Fibroblast of villous mesenchyme (primary cell): ENCODE measurements around the gene NKAIN2. TPM values are rescaled to one million over a fixed set of nuclear protein-coding genes. Genes with fewer than 3 reads are reported as not detected.

ENCODE experiments used
- DNase-seq: peaks from one replicate; pipeline ENCODE4 v3.0.0-alpha.2; 2010; ENCODE audit warnings: low read depth
- H3K4me3 ChIP-seq: 2 replicates; pipeline ENCODE4 v1.5.1; 2011; ENCODE audit warnings: low read depth, mild to moderate bottlenecking, low read length
- total RNA-seq: library from RNA; depleted of rRNA; stranded (reverse); fragments of >200 nt; gene quantifications from 2 replicates; pipeline ENCODE4 v1.2.3, GENCODE V29; 2012
- TF ChIP-seq, protein P1 (sequence below): IDR thresholded peaks from 2 replicates; pipeline ENCODE4 v1.5.1; 2012; ENCODE audit warnings: low read depth, mild to moderate bottlenecking, low read length; ENCODE audit not compliant: insufficient read depth

Gene NKAIN2
- total RNA-seq: not detected in 2 replicates

DNA sequence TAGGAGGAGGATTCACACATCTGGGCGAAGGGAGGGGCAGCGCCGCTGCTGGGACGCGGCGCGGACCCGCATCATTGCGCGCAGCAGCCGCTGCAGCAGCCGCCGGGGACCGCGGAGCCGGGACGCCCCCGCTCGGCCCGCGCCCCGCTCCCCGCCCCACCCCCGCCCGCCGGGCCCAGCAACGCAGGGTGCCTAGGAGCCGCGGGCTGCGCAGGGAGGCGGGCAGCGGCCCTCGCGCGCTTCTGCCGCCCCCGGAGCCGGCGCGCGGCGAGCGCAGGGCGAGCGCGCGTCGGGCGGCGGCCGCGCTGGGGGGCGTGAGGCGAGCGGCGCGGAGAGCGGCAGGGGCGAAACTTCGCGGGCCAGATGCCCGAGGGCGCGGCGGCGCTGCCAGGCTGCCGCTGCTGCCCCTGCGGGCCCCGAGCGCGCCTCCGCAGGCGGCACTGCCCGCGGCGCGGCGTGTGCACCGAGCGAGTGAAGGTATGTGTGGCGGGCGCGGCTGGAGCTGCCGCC lies at the start of gene NKAIN2:
Gene NKAIN2, plus strand, starts transcription at position 362 of the 510 bp plus-strand sequence.
- TF ChIP-seq, protein P1, sequence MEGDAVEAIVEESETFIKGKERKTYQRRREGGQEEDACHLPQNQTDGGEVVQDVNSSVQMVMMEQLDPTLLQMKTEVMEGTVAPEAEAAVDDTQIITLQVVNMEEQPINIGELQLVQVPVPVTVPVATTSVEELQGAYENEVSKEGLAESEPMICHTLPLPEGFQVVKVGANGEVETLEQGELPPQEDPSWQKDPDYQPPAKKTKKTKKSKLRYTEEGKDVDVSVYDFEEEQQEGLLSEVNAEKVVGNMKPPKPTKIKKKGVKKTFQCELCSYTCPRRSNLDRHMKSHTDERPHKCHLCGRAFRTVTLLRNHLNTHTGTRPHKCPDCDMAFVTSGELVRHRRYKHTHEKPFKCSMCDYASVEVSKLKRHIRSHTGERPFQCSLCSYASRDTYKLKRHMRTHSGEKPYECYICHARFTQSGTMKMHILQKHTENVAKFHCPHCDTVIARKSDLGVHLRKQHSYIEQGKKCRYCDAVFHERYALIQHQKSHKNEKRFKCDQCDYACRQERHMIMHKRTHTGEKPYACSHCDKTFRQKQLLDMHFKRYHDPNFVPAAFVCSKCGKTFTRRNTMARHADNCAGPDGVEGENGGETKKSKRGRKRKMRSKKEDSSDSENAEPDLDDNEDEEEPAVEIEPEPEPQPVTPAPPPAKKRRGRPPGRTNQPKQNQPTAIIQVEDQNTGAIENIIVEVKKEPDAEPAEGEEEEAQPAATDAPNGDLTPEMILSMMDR: no peak
- H3K4me3 ChIP-seq: peak within 1 kb of the TSS; percentile 38
- no peak for DNase-seq

DNA sequence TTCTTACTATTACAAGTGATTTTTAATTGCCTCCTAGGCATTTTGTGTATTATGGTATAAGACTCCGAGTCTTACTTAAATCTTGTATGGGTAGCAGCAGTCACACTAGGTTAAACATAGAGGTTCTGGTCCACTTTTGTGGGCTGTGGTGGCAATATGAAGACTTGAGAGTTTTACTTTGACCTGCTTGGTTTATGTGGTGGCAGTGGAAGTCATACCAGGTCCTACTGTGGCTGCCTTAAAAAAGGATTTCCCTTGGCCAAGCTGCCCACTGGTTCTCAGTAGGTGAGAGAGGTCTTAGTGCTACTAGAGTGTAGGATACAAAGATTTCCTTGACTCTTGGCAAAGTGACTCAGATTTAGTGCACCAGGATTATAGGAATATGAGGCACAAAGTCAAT lies 44.2 kb upstream of the NKAIN2 start:
- no peak for DNase-seq
- TF ChIP-seq, protein P1: no peak
- H3K4me3 ChIP-seq: no peak overlapping the region

DNA sequence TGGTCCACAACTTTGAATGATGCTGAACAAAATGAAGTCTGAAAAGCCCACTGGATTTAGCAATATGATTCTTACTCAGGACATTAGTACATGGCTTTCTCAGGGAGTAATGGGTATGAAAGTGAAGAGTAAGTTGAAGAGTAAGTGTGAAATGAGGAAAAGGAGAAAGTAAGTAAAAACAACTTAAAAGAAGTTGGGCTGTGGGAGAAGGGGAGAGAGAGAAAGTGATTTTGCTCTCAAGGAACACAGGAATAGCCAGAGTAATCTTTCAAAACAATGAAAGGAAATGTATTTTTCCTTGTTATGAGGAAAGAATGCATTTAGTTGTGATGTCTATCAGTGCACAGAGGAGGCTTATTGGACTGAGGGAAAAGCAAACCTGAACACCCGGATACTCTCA lies 39.8 kb upstream of the NKAIN2 start:
- TF ChIP-seq, protein P1: no peak

DNA sequence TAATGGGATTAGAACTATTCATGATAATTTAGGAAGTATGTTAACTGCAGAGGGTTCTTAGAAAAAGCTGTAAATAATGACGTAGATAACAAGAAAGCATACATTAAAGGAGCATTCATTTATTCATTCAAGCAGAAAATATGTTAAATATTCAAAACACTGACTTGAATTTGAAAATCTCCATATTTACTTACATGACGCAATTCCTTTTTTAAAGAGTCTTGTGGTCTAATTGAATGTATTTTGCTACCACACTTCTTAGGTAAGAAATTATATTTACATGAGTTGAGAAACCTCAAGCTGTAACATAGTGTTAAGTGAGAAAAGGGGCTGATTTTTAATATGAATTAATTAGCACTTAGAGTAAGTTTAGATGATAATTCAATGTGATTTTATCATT lies 38.9 kb upstream of the NKAIN2 start:
- H3K4me3 ChIP-seq: no peak overlapping the region
- no peak for DNase-seq
- TF ChIP-seq, protein P1: no peak

More for the DNA sequence above, 39.8 kb upstream of the NKAIN2 start:
- no peak for DNase-seq
- H3K4me3 ChIP-seq: no peak overlapping the region

DNA sequence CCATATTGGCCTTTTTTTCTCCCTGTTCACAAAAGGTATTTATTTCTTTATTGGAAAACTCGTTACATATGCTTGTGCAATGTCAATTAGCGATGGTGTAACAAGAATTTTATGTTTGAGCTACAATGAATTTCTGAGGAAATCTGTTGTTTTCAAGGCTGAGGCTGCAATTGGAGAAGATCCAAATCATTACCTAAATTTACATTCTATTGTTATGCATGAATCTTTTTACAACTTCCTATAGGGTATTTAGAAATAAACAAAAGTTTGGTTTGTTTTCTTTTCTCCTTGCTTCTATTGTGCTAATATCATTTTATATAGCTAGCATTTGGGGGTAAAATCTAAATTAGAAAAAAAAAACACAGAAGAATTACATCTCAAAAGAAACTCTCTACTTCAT lies 34.7 kb upstream of the NKAIN2 start:
- TF ChIP-seq, protein P1: no peak
- DNase-seq: no peak
- no peak overlapping the region for H3K4me3 ChIP-seq

DNA sequence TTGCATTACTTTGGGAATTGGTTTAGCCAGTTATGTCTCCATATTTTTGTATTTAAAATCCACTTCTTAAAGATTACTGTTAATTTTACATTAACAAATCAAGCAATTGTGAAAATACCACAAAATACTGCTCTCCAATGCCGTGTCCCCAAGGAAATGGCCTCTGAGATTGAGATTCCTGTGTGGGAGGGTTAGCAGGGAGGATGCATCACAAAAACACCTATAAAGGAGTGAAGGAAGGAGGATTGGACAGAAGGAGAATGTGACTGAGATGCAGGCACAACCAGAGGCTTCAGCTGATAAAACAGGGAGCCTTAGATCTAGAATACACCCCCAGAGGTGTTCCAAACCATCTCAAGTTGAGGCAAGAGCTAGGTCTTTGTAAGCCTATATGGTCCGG lies 34.2 kb upstream of the NKAIN2 start:
- TF ChIP-seq, protein P1: no peak
- H3K4me3 ChIP-seq: no peak overlapping the region
- DNase-seq: no peak
